ENCODE data around the gene PRPF39. TPM values are rescaled to one million over a fixed set of nuclear protein-coding genes. Genes with fewer than 3 reads are reported as not detected.
A peak's percentile ranks its signal among the peaks of the same experiment; 100 is the strongest.

Gene PRPF39
- polyA plus RNA-seq, 3 donors: 3.3 to 26.1 (median 5.4) TPM

GRCh38 chr14:45084946-45085346, 1.0 kb downstream of the PRPF39 start:
- Histone ChIP-seq H3K4me3 (replicated peaks in 1 of 3; ENCODE audit: low read depth in 2 of 3, low read length in 3 of 3) (peak overlapping the region in 2 of 3 experiments; percentile 7 to 94), H3K27ac (ENCODE audit: low read depth in 1 of 2, low read length in 2 of 2) (peak overlapping the region in 1 of 2 donors; percentile 82)

GRCh38 chr14:45089813-45090212, 5.9 kb downstream of the PRPF39 start:
- no peak for DNase-seq
- H2AFZ ChIP-seq (ENCODE audit: insufficient read depth, low read depth, low read length, poor library complexity, severe bottlenecking): no peak overlapping the region
- no peak overlapping the region for H3K4me3 Mint-ChIP-seq
- H3K4me1 Mint-ChIP-seq: peaks cover 29% of the 10 kb centered on the region
- intact Hi-C loops (cut with micrococcal nuclease): loop anchor here (10.0 kb wide), 2 partner anchors 125 to 195 kb away; partner anchors contain the start of genes KLHL28 (in 1 of the 2) and TOGARAM1 (in 1 of the 2)
- H3K27ac Mint-ChIP-seq: no peak overlapping the region
- H3K4me1 ChIP-seq (ENCODE audit: control insufficient read depth in 1 of 2, insufficient read depth in 2 of 2, low read length in 2 of 2): peaks cover 9 to 13% of the 10 kb centered on the region in 2 donors
- no CpG with 5 or more reads among the region's 1 CpG for WGBS (ENCODE audit: insufficient coverage)
- peaks cover 88% of the 10 kb centered on the region for H3K79me2 ChIP-seq (ENCODE audit: insufficient read depth, low read length)
- no peak overlapping the region for H3K4me3 ChIP-seq (replicated peaks in 1 of 3; ENCODE audit: low read depth in 2 of 3, low read length in 3 of 3)
- TF ChIP-seq CTCF (IDR thresholded peaks at IDR 0.05): no peak
- H3K36me3 Mint-ChIP-seq: peaks cover 15 to 20% of the 10 kb centered on the region in 2 donors
- H3K27ac ChIP-seq (ENCODE audit: low read depth in 1 of 2, low read length in 2 of 2): no peak overlapping the region
- no peak overlapping the region for H3K9ac ChIP-seq (ENCODE audit: insufficient read depth, low read length, poor library complexity, severe bottlenecking)
- no peaks in the 10 kb centered on the region for H3K27me3 Mint-ChIP-seq (ENCODE audit: low read depth in 3 of 3)
- no peaks in the 10 kb centered on the region for H3K27me3 ChIP-seq (ENCODE audit: control insufficient read depth in 2 of 2, insufficient read depth in 2 of 2, low read length in 2 of 2)
- H3K4me2 ChIP-seq (replicated peaks; ENCODE audit: extremely low read depth, low read length, poor library complexity, severe bottlenecking): no peak overlapping the region
- H3K36me3 ChIP-seq (replicated peaks in 1 of 2; ENCODE audit: control insufficient read depth in 1 of 2, insufficient read depth in 2 of 2, low read length in 2 of 2): peaks cover 0 to 8% of the 10 kb centered on the region in 2 donors
- H3K9me3 Mint-ChIP-seq: no peaks in the 10 kb centered on the region
- no peaks in the 10 kb centered on the region for H3K9me3 ChIP-seq (replicated peaks in 1 of 2; ENCODE audit: control insufficient read depth in 1 of 2, insufficient read depth in 1 of 2, low read length in 2 of 2)
- H4K20me1 ChIP-seq (ENCODE audit: insufficient read depth, low read length): peaks cover 48% of the 10 kb centered on the region

More at GRCh38 chr14:45084946-45085346, 1.0 kb downstream of the PRPF39 start:
- DNase-seq: no peak
- Histone ChIP-seq H3K4me2 (replicated peaks; ENCODE audit: extremely low read depth, low read length, poor library complexity, severe bottlenecking) (peak overlapping the region; percentile 93), H3K27me3 (ENCODE audit: control insufficient read depth in 2 of 2, insufficient read depth in 2 of 2, low read length in 2 of 2) (no peaks in the 10 kb centered on the region), H2AFZ (ENCODE audit: insufficient read depth, low read depth, low read length, poor library complexity, severe bottlenecking) (peak overlapping the region; percentile 98), H3K9ac (ENCODE audit: insufficient read depth, low read length, poor library complexity, severe bottlenecking) (peak overlapping the region; percentile 82), H3K4me1 (ENCODE audit: control insufficient read depth in 1 of 2, insufficient read depth in 2 of 2, low read length in 2 of 2) (peaks cover 20 to 27% of the 10 kb centered on the region in 2 donors), H3K36me3 (replicated peaks in 1 of 2; ENCODE audit: control insufficient read depth in 1 of 2, insufficient read depth in 2 of 2, low read length in 2 of 2) (no peaks in the 10 kb centered on the region), H3K79me2 (ENCODE audit: insufficient read depth, low read length) (peaks cover 60% of the 10 kb centered on the region), H3K9me3 (replicated peaks in 1 of 2; ENCODE audit: control insufficient read depth in 1 of 2, insufficient read depth in 1 of 2, low read length in 2 of 2) (no peaks in the 10 kb centered on the region), H4K20me1 (ENCODE audit: insufficient read depth, low read length) (peaks cover 34% of the 10 kb centered on the region)
- Mint-ChIP-seq H3K27ac (peak overlapping the region in 4 of 7 donors; percentile 24 to 95 (median 54)), H3K27me3 (ENCODE audit: low read depth in 3 of 3) (peaks cover 2 to 7% (median 6%) of the 10 kb centered on the region in 3 donors), H3K4me3 (peak overlapping the region; percentile 87 to 94), H3K4me1 (peaks cover 41% of the 10 kb centered on the region), H3K9me3 (peaks cover 0 to 3% (median 0%) of the 10 kb centered on the region in 7 donors), H3K36me3 (peaks cover 8 to 11% of the 10 kb centered on the region in 2 donors)
- intact Hi-C loops (cut with micrococcal nuclease): loop anchor here (5.0 to 10.0 kb wide), 6 partner anchors 47 to 190 kb away; partner anchors contain the start of genes KLHL28 (in 2 of the 2), TOGARAM1 (in 2 of the 2), FANCM (in 1 of the 2) and FKBP3 (in 1 of the 2)
- WGBS (ENCODE audit: insufficient coverage): 0% methylated on average over 1 of the region's 4 CpGs
- no peak for TF ChIP-seq CTCF (IDR thresholded peaks at IDR 0.05)

Data from CD14-positive monocyte (primary cell).